Measurements from ENCODE around the gene CAPN2.

Gene CAPN2

DNA sequence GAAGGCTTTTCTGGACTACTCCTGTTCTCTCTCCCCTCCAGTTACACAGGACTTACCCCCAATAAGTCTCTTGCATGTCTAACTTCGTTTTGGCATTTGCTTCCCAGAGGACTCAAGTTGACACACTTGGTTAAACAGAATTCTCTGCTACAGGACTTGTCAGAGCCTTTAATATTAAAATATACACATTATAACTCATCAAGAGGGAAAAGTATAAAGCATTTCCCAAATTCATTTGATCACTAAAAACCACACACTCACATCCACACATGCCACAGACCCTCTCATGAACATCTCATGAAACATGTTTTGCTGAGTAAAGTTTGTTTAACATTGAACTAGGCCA is 8.7 kb upstream of the CAPN2 start:
- Histone ChIP-seq H3K27me3 (ENCODE audit: control insufficient read depth, insufficient read depth, low read length) (no peaks in the 10 kb centered on the region), H3K36me3 (ENCODE audit: control insufficient read depth, insufficient read depth, low read length) (no peaks in the 10 kb centered on the region), H3K27ac (ENCODE audit: low read length) (no peak overlapping the region), H3K4me3 (ENCODE audit: low read length) (no peak overlapping the region), H3K9me3 (ENCODE audit: control insufficient read depth, insufficient read depth, low read length) (no peaks in the 10 kb centered on the region), H3K4me1 (ENCODE audit: control insufficient read depth, insufficient read depth, low read length) (peaks cover 2% of the 10 kb centered on the region)
- no peak for DNase-seq (ENCODE audit: low read depth, low spot score)
- WGBS (ENCODE audit: insufficient coverage, insufficient read length): no CpG with 5 or more reads among the region's 1 CpG

DNA sequence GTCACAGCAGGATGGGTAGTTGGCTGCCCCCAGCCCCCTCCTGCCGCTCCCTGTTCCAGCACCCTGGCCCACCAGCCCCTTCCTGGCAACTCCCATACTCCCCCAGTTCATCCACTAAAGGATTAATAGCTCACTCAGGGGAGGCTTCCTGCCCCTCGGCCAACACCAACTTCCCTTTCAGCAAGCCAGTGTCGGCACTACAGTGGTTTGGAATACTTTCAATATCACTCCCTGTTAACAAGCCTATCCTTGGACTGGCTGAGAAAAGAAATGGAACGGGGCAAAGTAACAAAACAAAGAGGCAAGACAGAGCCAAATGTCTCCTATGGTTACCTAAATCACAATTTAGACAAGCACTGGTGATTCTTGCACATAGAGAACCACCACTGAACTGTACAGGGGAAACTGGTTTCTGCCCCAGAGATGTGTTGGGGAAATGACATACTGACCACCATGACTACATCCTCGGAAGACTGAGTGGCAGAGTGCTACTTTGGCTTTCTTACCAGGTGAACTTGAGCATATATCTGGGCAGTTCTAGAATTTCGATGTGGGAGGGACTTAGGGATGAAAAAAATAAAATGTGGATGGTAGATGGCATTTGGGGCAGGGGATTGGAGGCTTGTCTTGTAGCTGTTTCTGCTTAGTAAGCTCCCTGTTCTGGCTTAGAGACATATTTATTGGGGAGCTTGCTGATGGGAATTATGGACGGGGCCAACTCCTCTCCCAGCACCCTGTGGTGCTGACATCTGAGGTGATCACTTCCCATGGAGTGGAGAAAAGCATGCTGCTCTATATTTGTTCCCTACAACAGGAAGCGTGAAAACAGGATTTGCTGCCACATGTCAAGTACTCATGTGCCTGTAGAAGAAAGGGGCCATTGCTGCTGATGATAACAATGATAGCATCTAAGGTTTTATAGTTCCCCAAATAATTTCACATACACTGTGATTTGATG is 7.1 kb upstream of the CAPN2 start:
- Histone ChIP-seq H3K27me3 (ENCODE audit: control insufficient read depth, insufficient read depth, low read length) (no peaks in the 10 kb centered on the region), H3K27ac (ENCODE audit: low read length) (no peak overlapping the region), H3K9me3 (ENCODE audit: control insufficient read depth, insufficient read depth, low read length) (no peaks in the 10 kb centered on the region), H3K4me1 (ENCODE audit: control insufficient read depth, insufficient read depth, low read length) (peaks cover 2% of the 10 kb centered on the region), H3K4me3 (ENCODE audit: low read length) (no peak overlapping the region), H3K36me3 (ENCODE audit: control insufficient read depth, insufficient read depth, low read length) (no peaks in the 10 kb centered on the region)
- no CpG with 5 or more reads among the region's 8 CpGs for WGBS (ENCODE audit: insufficient coverage, insufficient read length)
- no peak for DNase-seq (ENCODE audit: low read depth, low spot score)

DNA sequence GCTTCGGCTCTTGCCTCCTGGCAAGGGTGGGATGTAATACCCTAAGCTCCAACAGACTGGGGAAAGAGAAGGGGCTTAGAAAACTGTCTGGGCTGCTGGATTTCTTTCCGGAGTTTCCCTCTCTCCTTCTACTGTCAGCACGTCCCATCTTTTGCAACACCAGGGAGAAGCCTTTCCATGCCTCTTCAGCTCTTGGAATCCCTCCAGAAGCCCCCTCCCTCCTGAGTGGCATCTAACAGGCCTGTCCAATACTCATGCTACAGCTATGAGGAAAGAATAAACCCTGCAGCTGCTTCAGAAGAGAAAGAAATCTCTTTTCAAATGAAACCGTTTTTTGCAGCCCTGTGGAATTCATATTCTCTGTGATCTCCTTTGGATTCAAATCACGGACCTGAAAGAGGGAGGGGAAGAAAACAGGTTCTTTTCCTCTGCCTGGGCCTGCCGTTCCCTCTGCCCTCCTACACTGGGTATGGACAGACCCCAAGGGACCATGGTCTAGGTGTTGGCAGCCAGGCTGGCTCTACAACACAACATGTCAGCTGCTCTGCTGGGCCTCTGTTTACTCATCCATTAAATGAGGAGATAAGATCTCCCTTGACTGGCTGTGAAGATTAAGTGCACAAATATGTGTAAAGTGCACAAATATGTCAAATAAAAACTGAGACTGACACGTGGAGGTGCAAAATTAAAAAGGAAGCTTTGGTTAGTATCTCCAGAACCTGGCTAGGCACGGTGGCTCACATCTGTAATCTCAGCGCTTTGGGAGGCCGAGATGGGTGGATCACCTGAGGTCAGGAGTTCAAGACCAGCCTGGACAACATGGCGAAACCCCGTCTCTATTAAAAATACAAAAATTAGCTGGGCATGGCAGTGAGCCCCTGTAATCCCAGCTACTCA is 6.0 kb upstream of the CAPN2 start:
- Histone ChIP-seq H3K9me3 (ENCODE audit: control insufficient read depth, insufficient read depth, low read length) (no peaks in the 10 kb centered on the region), H3K27ac (ENCODE audit: low read length) (no peak overlapping the region), H3K36me3 (ENCODE audit: control insufficient read depth, insufficient read depth, low read length) (no peaks in the 10 kb centered on the region), H3K4me3 (ENCODE audit: low read length) (no peak overlapping the region), H3K4me1 (ENCODE audit: control insufficient read depth, insufficient read depth, low read length) (no peaks in the 10 kb centered on the region), H3K27me3 (ENCODE audit: control insufficient read depth, insufficient read depth, low read length) (no peaks in the 10 kb centered on the region)
- WGBS (ENCODE audit: insufficient coverage, insufficient read length): no CpG with 5 or more reads among the region's 12 CpGs
- no peak for DNase-seq (ENCODE audit: low read depth, low spot score)

DNA sequence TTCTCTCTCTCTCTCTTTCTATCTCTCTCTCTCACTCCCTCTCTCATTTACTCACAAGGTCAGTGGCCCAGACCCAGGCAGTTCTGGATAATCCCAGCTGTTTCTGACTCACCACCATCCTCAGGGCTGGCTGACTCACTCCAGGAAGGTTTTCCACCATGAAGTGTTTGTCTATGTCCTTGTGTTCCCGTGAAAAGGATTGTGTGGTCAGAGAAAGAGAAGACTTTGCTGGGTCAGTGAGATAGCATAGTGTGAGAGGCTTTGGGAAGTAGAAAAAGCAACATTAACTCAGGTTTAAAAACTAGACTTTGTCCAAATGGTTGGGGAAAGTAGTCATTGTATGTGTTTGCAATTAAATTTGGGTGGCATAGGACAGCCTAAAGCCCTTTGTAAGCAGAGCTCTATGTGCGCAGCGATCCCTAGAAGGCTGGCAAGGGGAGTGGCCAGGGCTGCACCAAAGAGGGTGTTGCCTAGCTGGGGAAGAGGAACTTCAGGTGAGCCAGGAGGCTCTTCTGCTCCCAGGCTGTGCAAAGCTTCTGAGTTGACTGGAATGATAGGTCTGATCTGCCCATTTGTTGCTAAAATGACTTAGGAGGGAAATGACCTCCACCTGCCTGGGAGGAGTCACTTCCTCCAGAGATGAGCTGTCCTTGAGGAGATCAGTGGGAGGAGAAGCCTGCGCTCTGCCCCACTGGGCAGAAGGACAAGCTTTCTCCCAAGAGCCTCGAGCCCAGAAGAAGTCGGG is 4.9 kb upstream of the CAPN2 start:
- WGBS (ENCODE audit: insufficient coverage, insufficient read length): no CpG with 5 or more reads among the region's 6 CpGs
- no peak for DNase-seq (ENCODE audit: low read depth, low spot score)
- no peaks in the 10 kb centered on the region for H3K36me3 ChIP-seq (ENCODE audit: control insufficient read depth, insufficient read depth, low read length)
- H3K4me1 ChIP-seq (ENCODE audit: control insufficient read depth, insufficient read depth, low read length): no peaks in the 10 kb centered on the region
- no peaks in the 10 kb centered on the region for H3K9me3 ChIP-seq (ENCODE audit: control insufficient read depth, insufficient read depth, low read length)
- peaks cover 4% of the 10 kb centered on the region; the same call in 1 of the 2 replicates for H3K27me3 ChIP-seq (ENCODE audit: control insufficient read depth, insufficient read depth, low read length)
- H3K27ac ChIP-seq (ENCODE audit: low read length): no peak overlapping the region
- H3K4me3 ChIP-seq (ENCODE audit: low read length): no peak overlapping the region

DNA sequence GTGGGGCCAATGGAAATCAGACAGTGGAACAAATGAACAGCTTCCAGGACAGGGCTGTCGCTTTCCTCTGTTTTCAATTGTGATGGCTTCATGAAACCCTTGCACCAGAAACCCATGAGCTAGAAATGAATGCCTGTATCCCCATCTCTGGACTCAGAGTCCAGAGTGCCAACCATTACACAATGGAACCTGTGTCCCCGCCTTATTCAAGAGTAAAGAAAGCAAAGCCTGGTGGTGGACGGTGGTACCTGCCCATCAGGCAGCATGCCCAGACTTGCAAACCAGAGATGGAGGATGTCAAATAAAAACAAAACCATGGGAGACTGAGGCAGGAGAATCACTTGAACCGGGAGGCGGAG is 4.4 kb upstream of the CAPN2 start:
- Histone ChIP-seq H3K9me3 (ENCODE audit: control insufficient read depth, insufficient read depth, low read length) (no peaks in the 10 kb centered on the region), H3K27ac (ENCODE audit: low read length) (no peak overlapping the region), H3K27me3 (ENCODE audit: control insufficient read depth, insufficient read depth, low read length) (peaks cover 4% of the 10 kb centered on the region; the same call in 1 of the 2 replicates), H3K4me1 (ENCODE audit: control insufficient read depth, insufficient read depth, low read length) (no peaks in the 10 kb centered on the region), H3K4me3 (ENCODE audit: low read length) (no peak overlapping the region), H3K36me3 (ENCODE audit: control insufficient read depth, insufficient read depth, low read length) (no peaks in the 10 kb centered on the region)
- no peak for DNase-seq (ENCODE audit: low read depth, low spot score)
- WGBS (ENCODE audit: insufficient coverage, insufficient read length): no CpG with 5 or more reads among the region's 5 CpGs

DNA sequence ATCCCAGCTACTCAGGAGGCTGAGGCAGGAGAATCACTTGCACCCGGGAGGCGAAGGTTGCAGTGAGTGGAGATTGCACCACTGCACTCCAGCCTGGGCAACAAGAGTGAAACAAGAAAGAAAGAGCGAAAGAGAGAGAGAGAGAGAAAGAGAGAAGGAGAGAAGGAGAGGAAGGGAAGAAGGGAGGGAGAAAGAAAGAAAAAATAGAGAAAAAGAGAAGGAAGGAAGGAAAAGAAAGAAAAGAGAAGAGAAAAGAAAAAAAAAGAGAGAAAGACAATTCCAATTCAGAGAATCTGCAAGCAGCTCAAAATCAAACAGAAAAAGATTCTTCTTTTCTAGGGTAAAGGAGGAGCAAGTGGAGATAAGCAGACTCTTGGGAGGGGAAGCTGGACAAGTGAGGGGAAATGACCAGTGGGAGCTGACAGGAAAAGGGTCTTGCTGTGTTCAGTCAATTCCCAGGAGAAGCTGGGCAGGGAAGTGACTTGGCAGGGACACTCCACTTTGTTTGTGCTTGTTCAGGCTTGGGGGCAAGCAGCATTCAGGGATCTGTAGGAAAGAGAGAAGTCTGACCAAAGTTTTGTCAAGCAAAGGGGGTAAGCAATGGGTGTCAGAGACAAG is 3.6 kb upstream of the CAPN2 start:
- Histone ChIP-seq H3K9me3 (ENCODE audit: control insufficient read depth, insufficient read depth, low read length) (no peaks in the 10 kb centered on the region), H3K27me3 (ENCODE audit: control insufficient read depth, insufficient read depth, low read length) (peaks cover 11% of the 10 kb centered on the region; the same call in 1 of the 2 replicates), H3K27ac (ENCODE audit: low read length) (no peak overlapping the region), H3K36me3 (ENCODE audit: control insufficient read depth, insufficient read depth, low read length) (no peaks in the 10 kb centered on the region), H3K4me1 (ENCODE audit: control insufficient read depth, insufficient read depth, low read length) (no peaks in the 10 kb centered on the region; the same call in 1 of the 2 replicates), H3K4me3 (ENCODE audit: low read length) (no peak overlapping the region)
- DNase-seq (ENCODE audit: low read depth, low spot score): no peak
- WGBS (ENCODE audit: insufficient coverage, insufficient read length): no CpG with 5 or more reads among the region's 3 CpGs

DNA sequence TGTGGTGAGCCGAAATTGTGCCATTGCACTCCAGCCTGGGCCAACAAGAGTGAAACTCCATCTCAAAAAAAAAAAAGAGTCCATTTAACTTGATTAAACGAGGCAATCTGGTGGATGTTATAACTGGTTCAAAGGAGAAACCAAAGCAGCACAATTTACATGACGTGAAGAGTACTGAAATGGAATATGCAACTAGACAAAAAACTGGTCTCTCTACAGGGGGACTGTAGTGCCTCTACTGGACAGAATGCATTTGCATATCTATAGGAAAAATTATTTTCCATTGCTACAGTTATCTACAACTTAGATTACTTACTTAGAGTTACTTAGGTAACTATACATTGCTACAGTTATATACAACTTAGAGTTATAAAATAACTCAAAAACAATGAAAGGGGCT is 2.7 kb upstream of the CAPN2 start:
- H3K9me3 ChIP-seq (ENCODE audit: control insufficient read depth, insufficient read depth, low read length): no peaks in the 10 kb centered on the region
- WGBS (ENCODE audit: insufficient coverage, insufficient read length): no CpG with 5 or more reads among the region's 3 CpGs
- no peak for DNase-seq (ENCODE audit: low read depth, low spot score)
- no peak overlapping the region for H3K4me3 ChIP-seq (ENCODE audit: low read length)
- no peaks in the 10 kb centered on the region; the same call in 1 of the 2 replicates for H3K4me1 ChIP-seq (ENCODE audit: control insufficient read depth, insufficient read depth, low read length)
- no peaks in the 10 kb centered on the region for H3K36me3 ChIP-seq (ENCODE audit: control insufficient read depth, insufficient read depth, low read length)
- H3K27ac ChIP-seq (ENCODE audit: low read length): no peak overlapping the region
- peaks cover 15% of the 10 kb centered on the region; the same call in 1 of the 2 replicates for H3K27me3 ChIP-seq (ENCODE audit: control insufficient read depth, insufficient read depth, low read length)

DNA sequence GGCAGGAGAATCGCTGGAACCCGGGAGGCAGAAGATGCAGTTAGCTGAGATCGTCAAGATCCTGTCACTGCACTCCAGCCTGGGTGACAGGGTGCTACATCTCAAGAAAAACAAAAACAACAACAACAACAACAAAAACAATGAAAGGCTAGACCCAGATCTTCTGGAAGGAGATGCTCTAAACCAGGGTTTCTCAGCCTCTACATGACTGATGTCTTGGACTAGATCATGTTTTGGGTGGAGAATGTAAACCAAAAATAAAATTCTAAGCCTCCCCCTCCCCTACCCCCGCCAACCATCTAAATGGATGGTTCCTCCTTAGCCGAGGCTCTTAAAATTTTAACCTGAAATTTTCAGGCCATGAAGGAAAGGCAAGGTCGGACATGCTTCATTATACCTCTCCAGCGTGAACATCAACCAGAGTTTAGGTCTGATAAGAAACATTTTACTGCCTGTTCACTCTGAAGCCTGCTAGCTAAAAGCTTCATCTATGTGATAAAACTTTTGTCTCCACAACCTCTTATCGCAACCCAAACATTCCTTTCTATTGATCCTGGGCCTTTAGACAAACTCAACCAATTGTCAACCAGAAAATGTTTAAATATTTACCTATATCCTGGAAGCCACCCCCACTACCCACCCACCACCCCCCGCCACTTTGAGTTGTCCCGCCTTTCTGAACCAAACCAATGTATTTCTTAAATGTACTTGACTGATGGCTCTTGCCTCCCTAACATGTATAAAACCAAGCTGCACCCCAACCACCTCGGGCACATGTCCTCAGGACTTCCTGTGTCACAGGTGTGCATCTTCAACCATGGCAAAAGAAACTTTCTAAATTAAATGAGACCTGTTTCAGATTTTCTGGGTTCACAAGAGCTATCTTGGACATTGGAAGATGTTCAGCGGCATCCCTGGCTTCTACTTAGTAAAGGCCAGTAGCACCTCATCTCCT is 1.9 kb upstream of the CAPN2 start:
- Histone ChIP-seq H3K4me1 (ENCODE audit: control insufficient read depth, insufficient read depth, low read length) (peaks cover 1% of the 10 kb centered on the region), H3K4me3 (ENCODE audit: low read length) (no peak overlapping the region), H3K27ac (ENCODE audit: low read length) (no peak overlapping the region), H3K36me3 (ENCODE audit: control insufficient read depth, insufficient read depth, low read length) (no peaks in the 10 kb centered on the region), H3K27me3 (ENCODE audit: control insufficient read depth, insufficient read depth, low read length) (peaks cover 15% of the 10 kb centered on the region; the same call in 1 of the 2 replicates), H3K9me3 (ENCODE audit: control insufficient read depth, insufficient read depth, low read length) (no peaks in the 10 kb centered on the region)
- no peak for DNase-seq (ENCODE audit: low read depth, low spot score)
- no CpG with 5 or more reads among the region's 12 CpGs for WGBS (ENCODE audit: insufficient coverage, insufficient read length)

DNA sequence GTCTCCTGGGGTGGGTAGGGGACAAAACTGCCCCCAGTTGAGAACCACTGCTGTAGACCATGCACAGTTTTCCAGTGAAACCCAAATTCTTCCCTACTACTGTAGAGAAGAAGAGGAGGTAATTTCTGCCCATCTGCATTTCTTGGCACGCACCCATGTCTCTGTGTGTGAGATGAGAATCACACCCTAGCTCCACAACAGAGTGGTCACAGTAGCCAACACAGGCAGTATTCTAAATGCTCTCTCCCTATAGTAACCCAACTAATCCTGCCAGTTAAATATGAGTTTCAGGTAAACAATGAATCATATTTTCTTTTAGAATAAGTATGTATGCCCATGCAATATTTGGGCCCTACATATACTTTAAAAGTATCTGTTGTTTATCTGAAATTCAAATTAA is 1.2 kb upstream of the CAPN2 start:
- no peak for DNase-seq (ENCODE audit: low read depth, low spot score)
- peaks cover 15% of the 10 kb centered on the region; the same call in 1 of the 2 replicates for H3K27me3 ChIP-seq (ENCODE audit: control insufficient read depth, insufficient read depth, low read length)
- no peaks in the 10 kb centered on the region for H3K36me3 ChIP-seq (ENCODE audit: control insufficient read depth, insufficient read depth, low read length)
- H3K27ac ChIP-seq (ENCODE audit: low read length): no peak overlapping the region
- WGBS (ENCODE audit: insufficient coverage, insufficient read length): no CpG with 5 or more reads among the region's 1 CpG
- H3K9me3 ChIP-seq (ENCODE audit: control insufficient read depth, insufficient read depth, low read length): no peaks in the 10 kb centered on the region
- H3K4me3 ChIP-seq (ENCODE audit: low read length): no peak overlapping the region
- H3K4me1 ChIP-seq (ENCODE audit: control insufficient read depth, insufficient read depth, low read length): peaks cover 2% of the 10 kb centered on the region
